ENCODE results near the gene FADS6. TPM values are rescaled to one million over a fixed set of nuclear protein-coding genes. Genes with fewer than 3 reads are reported as not detected.

The FADS6 gene
- total RNA-seq, 4 donors from 2014 or later: 0.19 to 6.0 (median 1.9) TPM

DNA sequence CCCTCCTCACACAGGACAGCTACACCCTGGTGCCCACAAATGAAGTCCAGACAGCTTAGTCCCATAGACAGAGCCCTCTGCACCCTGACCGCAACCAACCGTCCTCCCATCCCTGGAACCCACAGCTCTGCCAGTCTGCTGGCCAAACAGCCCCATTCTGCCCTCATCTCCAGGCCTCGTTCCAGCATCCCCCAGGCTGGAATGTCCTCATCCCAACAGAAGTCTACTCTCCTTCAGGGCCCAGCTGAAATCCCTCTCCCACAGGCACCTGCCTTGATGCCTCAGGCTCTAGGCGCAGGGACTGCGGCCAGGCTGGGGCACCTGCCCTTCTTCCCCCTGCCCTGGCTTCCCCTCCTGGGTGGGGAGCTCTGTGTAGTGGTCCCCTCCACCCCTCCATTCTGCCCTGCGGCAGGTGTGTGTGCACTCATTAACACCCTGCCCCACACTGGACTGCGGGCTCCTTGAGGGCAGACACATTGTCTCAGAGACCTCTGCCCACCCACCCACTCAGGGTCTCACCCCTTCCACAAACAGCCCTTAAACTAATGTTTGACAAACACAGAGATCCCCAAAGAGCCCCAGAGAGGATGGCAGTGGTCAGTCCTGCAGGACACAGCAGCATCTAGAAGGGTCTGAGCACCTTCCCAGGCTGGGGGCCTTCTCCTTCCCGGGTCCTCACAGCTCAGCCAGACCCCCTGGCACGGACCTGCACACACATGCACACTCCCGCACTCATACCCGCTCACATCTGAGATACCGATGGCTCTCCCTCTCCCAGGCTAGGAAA lies 34.6 kb downstream of the FADS6 start:
- peaks cover 0 to 15% (median 0%) of the 10 kb centered on the region in 3 donors for H3K36me3 ChIP-seq
- H3K27ac ChIP-seq: no peak overlapping the region
- H3K4me1 ChIP-seq: peaks cover 23 to 33% (median 27%) of the 10 kb centered on the region in 3 donors
- TF ChIP-seq POLR2A (IDR thresholded peaks at IDR 0.05): no peak
- TF ChIP-seq, protein P1, sequence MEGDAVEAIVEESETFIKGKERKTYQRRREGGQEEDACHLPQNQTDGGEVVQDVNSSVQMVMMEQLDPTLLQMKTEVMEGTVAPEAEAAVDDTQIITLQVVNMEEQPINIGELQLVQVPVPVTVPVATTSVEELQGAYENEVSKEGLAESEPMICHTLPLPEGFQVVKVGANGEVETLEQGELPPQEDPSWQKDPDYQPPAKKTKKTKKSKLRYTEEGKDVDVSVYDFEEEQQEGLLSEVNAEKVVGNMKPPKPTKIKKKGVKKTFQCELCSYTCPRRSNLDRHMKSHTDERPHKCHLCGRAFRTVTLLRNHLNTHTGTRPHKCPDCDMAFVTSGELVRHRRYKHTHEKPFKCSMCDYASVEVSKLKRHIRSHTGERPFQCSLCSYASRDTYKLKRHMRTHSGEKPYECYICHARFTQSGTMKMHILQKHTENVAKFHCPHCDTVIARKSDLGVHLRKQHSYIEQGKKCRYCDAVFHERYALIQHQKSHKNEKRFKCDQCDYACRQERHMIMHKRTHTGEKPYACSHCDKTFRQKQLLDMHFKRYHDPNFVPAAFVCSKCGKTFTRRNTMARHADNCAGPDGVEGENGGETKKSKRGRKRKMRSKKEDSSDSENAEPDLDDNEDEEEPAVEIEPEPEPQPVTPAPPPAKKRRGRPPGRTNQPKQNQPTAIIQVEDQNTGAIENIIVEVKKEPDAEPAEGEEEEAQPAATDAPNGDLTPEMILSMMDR (IDR thresholded peaks at IDR 0.05): no peak
- WGBS, 2 donors: 24 to 32% methylated on average over 7 to 10 of the region's 12 CpGs
- DNase-seq: no peak
- no peaks in the 10 kb centered on the region for H3K9me3 ChIP-seq
- peaks cover 26 to 96% (median 34%) of the 10 kb centered on the region in 4 donors for H3K27me3 ChIP-seq
- intact Hi-C loops (cut with DNase I): no loop called here
- H3K4me3 ChIP-seq: no peak overlapping the region

DNA sequence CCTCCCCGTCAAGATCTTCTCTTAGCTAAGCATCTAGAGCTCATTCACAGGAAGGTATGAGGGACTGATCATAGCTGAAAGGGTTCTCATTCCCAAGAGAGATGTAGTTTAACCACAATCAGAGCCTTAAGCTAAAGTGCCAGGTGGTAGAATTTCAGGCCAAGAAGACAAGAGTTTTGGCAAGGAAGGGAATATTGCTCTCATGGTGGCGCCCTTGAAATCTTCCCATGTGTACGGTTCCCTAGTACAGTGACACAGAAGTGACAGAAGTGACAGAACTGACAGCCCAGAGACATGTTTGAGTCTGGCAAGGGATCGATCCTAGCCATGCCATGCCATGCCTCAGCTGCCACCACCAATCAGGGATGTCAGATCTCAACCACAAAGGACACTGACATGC lies 36.2 kb downstream of the FADS6 start:
- H3K36me3 ChIP-seq: no peaks in the 10 kb centered on the region
- TF ChIP-seq POLR2A (IDR thresholded peaks at IDR 0.05): no peak
- TF ChIP-seq, protein P1 (IDR thresholded peaks at IDR 0.05): no peak
- WGBS, 2 donors: 60 to 76% methylated on average over 4 of the region's 4 CpGs
- no peak for DNase-seq
- H3K27me3 ChIP-seq: peaks cover 33 to 100% (median 43%) of the 10 kb centered on the region in 4 donors
- H3K9me3 ChIP-seq: no peaks in the 10 kb centered on the region
- H3K4me3 ChIP-seq: no peak overlapping the region
- H3K27ac ChIP-seq: no peak overlapping the region
- intact Hi-C loops (cut with DNase I): no loop called here
- peaks cover 26 to 40% (median 31%) of the 10 kb centered on the region in 3 donors for H3K4me1 ChIP-seq

DNA sequence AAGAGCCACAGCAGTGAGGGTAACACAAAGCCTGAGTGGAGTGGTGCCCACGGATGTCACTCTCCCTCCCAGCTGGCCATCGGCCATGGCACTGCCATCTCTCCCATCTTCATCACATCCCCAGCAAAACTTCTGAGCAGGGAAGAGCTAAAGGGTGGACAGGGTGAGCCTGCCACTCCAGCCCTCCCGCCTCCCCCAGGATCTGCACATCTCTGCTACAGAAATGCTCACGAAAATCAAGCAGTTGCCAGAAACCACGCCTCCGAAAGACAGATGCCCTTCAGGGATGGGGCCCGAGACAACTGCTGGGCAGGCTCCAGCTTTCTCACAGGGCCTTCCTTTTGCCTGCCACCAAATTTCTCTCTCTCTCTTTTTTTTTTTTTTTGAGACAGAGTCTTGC lies 37.3 kb downstream of the FADS6 start:
- Histone ChIP-seq H3K36me3 (no peaks in the 10 kb centered on the region), H3K4me3 (no peak overlapping the region), H3K9me3 (no peaks in the 10 kb centered on the region), H3K4me1 (peaks cover 19 to 33% (median 23%) of the 10 kb centered on the region in 3 donors), H3K27ac (no peak overlapping the region), H3K27me3 (peaks cover 37 to 100% (median 39%) of the 10 kb centered on the region in 4 donors)
- intact Hi-C loops (cut with DNase I): no loop called here
- TF ChIP-seq, protein P1 (IDR thresholded peaks at IDR 0.05): no peak
- TF ChIP-seq POLR2A (IDR thresholded peaks at IDR 0.05): no peak
- WGBS, 2 donors: 32 to 33% methylated on average over 1 to 4 of the region's 7 CpGs
- DNase-seq: no peak

DNA sequence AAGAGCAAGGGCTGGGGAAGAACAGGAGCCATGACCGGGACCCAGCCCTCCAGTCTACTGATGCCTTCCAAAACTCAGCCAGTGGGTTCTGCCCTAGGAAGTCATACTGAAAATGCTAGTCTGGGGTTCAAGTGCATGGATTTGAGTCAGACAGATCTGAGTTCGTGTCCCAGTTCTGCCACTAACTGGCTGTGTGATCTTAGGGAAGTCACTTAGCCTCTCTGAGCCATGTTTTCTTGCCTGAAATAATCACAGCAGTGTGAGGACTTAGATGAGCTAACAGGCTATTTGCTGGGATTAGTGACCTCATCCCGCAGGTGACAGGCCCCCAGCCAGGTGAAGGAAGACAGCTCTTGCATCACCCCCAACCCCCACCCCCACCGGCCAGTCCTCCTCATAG lies 38.1 kb downstream of the FADS6 start:
- TF ChIP-seq, protein P1 (IDR thresholded peaks at IDR 0.05): no peak
- TF ChIP-seq POLR2A (IDR thresholded peaks at IDR 0.05): no peak
- Histone ChIP-seq H3K36me3 (no peaks in the 10 kb centered on the region), H3K27me3 (peaks cover 29 to 100% (median 31%) of the 10 kb centered on the region in 4 donors), H3K4me1 (peaks cover 11 to 25% (median 16%) of the 10 kb centered on the region in 3 donors), H3K9me3 (no peaks in the 10 kb centered on the region), H3K4me3 (no peak overlapping the region), H3K27ac (no peak overlapping the region)
- intact Hi-C loops (cut with DNase I): no loop called here
- DNase-seq: no peak
- 63 to 77% methylated on average over 2 to 3 of the region's 4 CpGs for WGBS, 2 donors

DNA sequence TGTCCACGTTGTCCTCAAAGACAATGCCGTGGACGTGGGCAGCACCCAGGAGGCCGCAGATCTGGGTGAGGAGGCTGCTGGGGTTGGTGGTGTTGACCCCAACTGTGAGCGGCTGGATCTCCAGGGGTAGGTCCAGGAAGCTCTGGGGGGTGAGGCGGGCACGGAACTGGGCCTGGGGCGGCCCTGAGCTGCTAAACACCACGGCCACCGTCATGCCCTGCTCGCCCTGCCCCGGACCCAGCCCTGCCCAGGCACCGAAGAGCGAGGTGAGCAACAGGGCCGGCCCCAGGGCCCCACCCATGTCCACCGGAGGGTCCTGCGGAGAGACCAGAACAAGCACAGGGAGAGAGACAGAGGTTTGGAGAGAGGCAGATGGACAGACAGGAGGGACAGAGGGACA lies 38.6 kb downstream of the FADS6 start:
- TF ChIP-seq, protein P1 (IDR thresholded peaks at IDR 0.05): no peak
- TF ChIP-seq POLR2A (IDR thresholded peaks at IDR 0.05): no peak
- DNase-seq: no peak
- 80 to 82% methylated on average over 4 to 8 of the region's 17 CpGs for WGBS, 2 donors

More for the DNA sequence above, 38.6 kb downstream of the FADS6 start:
- Histone ChIP-seq H3K27ac (no peak overlapping the region), H3K9me3 (no peaks in the 10 kb centered on the region), H3K27me3 (peaks cover 25 to 100% (median 26%) of the 10 kb centered on the region in 4 donors), H3K4me3 (no peak overlapping the region), H3K36me3 (no peaks in the 10 kb centered on the region), H3K4me1 (peaks cover 7 to 20% (median 11%) of the 10 kb centered on the region in 3 donors)
- intact Hi-C loops (cut with DNase I): no loop called here
